T47D (cell line): ENCODE measurements around the gene BRD1.
"Not testable (repeated sequence)": the region's sequence is repeated elsewhere in the genome, so short reads cannot be mapped to it uniquely, and the experiment has no call there.

Experiments used
- DNase-seq, 2 experiments: peaks; one replicate each; pipeline versions ENCODE4 v3.0.0 to v3.0.0-alpha.2; 2011 to 2012; ENCODE audit warnings: low read depth in 1 of 2, low spot score in 1 of 2
- JUND ChIP-seq: IDR thresholded peaks from 2 replicates; pipeline ENCODE4 v1.6.1; 2012; ENCODE audit warnings: low read depth
- in situ Hi-C: cut with HindIII; loops from 2 replicates; pipeline ENCODE4 v1.10.0; 2016; ENCODE audit warnings: low sequenced_read_pairs, low pct_unique_long_range_greater_than_20kb

The BRD1 gene

DNA sequence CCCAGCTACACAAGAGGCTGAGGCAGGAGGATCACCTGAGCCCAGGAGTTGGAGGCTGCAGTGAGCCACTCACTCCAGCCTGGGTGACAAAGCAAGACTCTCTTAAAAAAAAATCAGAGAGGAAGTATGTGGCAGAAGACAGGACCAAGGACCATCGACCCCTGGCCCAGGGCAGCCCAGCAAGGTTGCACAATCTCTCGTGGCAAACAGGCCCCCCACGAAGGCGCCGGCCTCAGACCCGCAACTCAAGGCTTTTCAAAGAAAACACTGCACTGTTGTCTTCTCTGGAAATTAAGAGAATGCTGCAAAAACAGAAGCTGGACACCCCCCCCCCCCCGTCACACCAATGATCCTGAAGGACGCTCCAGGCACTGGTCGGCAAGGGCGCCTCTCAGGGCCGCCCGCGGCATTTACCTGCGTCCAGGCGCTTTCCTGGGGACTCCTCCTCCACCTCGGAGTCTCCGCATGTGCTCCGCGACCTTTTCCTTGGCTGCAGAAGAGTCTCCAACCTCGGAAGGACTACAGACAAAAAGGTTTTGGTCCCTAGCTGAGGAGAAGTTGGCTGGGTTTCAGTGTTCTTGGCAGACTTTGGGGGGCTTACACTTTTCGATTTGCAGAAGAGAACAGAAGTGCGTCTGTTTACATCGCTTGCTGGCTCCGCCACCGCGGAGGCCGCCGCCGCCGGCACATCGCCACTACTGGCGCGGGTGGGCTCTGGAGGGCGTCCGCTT lies 40.5 kb downstream of the BRD1 start:
- DNase-seq = no peak
- no peak for TF ChIP-seq JUND

DNA sequence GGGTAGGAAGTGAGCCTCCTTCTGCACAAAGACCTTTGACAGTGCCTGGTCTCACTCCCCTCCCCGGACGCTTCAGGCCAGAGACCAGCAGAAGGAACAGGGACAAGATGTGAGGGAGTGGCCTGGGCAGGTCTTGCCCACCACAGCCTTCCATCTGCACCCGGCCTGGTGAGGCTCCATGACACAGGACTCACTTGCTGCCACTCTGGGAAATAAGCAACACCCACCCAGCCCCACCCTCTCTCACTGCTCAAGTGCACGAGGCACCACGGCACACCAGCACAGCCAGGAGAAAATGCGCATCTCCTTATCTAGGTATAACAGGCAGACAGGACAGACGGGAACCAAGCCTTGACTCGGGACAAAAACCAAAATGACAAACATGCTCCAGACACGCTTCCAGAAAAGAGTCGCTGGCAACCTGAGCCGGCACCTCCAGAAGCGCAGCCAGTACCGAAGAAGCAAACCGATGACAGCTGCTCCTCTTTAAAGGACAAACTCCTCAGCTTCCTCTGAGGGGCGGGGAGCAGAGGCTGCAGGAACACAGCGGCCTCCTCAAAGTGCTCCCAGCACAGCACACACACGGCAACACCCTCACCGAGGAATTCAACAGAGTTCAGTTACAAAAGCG lies 41.7 kb downstream of the BRD1 start:
- no peak for TF ChIP-seq JUND
- in situ Hi-C loops = no loop called here
- DNase-seq = no peak

More for the DNA sequence above, 40.5 kb downstream of the BRD1 start:
- in situ Hi-C loops = no loop called here

DNA sequence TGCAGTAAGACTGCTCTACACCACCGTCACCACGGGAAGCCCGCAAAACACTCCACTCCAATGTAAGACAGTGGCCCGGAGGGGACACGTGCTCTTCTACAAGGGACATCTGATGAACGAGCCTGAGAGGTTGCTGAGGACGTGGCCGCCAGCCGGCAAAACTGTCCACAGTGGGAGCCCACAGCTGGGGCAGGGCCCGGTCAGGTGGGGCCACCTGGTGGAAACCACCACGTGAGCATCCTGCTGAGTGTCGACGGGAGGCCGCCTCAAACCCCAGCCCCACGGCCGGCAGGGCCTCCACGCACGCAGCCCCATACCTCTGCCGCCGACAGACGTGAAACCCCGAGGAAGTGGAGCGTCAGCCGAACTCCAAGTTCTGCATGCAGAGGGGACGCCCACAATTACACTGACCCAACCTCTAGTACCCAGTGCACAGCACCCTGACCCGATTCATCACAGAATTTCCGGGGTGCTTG lies 42.6 kb downstream of the BRD1 start:
- in situ Hi-C loops = no loop called here
- DNase-seq = no peak
- TF ChIP-seq JUND = no peak

DNA sequence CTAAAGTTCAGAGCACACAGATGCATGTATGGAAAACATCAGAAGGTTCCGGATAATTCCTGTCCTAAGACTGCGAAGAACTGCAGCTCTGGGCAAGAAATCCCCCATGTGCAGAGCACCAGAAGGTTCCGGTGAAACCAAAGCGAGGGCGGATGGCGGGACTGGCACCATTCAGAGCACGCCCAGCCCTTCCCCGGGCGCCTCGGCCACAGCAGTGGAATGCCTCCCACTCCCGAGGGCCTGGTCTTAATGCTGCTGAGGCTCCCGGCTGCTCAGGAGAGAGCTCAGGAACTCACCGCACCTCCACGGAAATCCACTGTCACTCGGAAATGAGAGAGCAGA lies 43.1 kb downstream of the BRD1 start:
- DNase-seq = no peak
- TF ChIP-seq JUND = no peak
- in situ Hi-C loops = no loop called here

DNA sequence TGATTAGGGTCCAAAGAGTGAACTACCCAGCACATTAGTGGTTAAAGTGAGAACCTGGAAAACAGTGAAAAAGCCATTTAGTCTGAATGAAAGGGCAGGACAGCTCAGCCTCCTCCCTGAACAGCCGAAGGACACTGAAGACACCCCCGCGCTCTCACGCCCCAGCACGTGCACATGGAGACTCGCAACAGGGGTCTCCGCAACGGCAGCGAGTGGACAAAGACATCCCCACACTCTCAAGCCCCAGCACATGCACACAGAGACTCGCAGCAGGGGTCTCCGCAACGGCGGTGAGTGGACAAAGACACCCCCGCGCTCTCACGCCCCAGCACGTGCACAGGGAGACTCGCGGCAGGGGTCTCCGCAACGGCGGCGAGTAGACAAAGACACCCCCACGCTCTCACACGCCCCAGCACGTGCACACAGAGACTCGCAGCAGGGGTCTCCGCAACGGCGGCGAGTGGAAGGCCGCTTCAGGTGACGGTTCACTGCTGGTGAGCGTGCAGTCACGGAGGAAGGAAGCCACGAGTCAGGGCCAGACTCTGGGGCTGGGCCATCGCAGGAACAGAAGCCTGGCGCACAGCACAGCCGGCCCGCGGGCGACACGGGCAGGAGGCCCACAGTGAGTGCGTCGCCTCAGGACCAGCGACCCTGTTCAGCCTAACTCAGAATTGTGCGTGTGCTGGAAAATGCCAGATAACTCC lies 43.6 kb downstream of the BRD1 start:
- no peak for DNase-seq
- TF ChIP-seq JUND = no peak
- in situ Hi-C loops = no loop called here

DNA sequence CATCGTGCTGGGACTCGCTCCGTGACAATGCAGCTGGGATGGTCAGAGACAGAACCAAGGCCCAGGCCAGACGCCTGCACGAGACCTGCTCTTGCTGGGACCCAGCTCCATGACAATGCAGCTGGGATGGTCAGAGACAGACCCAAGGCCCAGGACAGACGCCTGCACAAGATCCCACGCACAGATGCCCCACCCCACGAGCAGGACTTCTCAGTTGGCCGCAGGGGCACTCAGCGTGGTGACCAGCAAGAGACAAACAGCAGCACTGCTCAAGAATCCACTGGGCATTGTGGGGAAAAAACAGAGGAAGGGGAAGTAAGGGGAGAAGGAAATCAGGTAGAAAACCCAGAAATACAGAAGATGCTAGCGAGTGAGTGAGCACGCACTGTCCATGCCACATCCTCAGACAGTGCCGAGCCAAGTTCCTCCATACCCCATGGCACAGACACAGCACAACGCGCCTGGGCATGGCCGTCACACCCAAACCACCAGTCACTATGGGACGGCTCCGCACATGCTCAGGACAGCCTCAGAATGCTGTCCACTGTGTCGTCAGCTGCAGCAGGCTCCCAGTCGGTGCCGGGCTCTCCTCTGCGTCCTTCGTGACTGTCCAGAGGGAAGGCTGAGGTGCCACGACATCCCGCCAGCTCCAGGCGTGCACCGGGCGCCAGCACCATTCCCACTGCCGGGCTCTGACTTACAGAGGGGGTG lies 44.5 kb downstream of the BRD1 start:
- in situ Hi-C loops = no loop called here
- no peak for TF ChIP-seq JUND
- DNase-seq = no peak

DNA sequence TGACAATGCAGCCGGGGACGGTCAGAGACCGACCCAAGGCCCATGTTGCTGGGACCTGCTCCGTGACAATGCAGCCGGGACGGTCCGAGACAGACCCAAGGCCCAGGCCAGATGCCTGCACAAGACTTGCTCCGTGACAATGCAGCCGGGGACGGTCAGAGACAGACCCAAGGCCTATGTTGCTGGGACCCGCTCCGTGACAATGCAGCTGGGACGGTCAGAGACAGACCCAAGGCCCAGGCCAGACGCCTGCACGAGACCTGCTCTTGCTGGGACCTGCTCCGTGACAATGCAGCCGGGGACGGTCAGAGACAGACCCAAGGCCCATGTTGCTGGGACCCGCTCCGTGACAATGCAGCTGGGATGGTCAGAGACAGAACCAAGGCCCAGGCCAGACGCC lies 45.8 kb downstream of the BRD1 start:
- in situ Hi-C loops = not testable (repeated sequence)

DNA sequence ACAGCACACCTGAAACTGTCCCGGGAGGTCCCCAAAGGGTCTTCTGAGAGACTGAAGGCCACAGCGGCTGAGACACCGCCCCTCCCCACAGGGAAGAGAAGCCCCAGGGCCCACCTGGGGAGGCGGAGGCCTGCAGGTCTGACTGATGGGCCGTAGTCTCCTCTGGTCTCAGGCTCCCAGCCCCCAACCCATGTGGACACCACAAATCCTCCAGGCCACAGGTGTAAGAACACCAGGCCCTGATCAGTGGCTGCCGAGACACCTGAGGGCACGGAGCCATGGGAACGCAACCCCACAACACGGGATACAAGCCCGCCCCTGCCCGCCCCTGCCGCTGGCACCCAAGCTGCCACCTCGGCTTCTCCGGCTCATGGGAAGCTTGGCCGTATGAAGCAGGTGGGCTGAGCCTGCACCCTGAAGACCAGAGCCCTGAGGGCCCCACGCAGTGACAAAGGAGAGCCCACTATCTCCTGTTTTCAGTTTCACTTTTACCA lies 46.3 kb downstream of the BRD1 start:
- DNase-seq = no peak
- TF ChIP-seq JUND = no peak
- in situ Hi-C loops = no loop called here

More for the DNA sequence above, 45.8 kb downstream of the BRD1 start:
- not testable (repeated sequence) for DNase-seq

DNA sequence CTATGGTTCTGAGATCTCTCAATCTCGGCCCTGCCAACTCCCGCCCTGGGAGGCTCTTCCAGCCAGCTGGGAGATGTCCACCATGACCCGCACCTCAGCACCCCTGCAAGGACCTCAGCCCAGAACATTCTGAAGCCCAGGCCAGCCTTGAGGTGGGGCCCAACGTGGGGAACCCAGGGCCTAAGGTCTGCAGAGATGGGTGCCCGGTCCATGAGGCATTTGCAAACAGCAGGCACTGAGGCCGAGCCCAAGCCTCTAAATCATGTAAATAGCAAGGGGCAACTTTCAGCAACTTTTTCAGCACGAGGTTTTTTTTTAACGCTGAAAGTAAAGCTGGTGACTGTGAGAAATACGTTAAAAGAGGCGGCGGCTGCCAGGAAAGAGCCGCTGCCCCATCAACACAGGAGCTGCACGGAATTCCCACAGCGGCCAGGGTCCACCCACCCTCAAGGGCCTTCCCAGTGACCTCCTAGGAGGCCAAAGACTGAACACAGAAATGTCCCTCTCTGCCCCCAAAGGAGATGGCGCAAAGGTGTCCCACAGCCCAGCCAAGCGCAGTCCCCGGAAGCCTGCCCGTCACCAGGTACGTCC lies 46.9 kb downstream of the BRD1 start:
- no peak for TF ChIP-seq JUND
- DNase-seq = no peak
- in situ Hi-C loops = no loop called here

DNA sequence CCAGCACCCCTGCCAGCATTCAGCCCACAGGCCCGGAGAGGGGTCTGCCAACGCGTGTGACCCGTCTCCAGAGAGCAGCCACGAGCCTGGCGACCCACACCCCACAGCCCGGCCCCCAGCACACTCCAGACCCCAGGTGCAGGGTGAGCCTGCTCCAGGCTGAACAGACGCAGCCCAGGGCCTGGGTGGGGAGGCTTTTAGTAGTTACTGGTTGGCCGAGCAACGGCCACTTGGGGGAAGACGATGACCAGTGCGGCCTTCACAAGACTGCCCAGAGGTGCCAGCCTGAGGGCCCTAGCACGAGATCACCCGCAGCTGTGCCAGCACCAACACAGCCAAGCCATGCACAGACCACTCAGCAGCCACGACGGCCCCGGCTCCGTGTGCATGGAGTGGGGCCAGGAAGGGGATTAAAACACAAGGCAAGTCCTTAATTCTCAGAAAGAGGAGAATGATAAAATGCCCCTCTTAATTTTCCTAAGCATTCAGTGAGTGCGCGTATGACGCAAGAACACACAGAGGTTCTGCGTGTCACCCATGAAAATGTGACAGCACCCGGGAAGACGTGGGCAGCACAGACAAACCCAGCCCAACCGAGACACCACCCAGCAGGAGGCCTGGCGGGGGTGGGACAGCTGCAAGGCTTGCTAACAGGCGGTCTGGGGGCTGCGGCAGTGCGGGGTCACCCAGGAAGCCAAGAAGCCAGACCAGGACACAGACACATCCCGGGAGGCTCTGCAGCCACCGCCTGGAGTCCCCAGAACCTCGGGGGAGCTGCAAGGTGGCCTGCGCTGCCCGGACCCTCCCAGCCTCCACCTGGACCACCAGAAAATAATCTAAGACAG lies 47.6 kb downstream of the BRD1 start:
- DNase-seq = no peak
- in situ Hi-C loops = no loop called here
- no peak for TF ChIP-seq JUND

DNA sequence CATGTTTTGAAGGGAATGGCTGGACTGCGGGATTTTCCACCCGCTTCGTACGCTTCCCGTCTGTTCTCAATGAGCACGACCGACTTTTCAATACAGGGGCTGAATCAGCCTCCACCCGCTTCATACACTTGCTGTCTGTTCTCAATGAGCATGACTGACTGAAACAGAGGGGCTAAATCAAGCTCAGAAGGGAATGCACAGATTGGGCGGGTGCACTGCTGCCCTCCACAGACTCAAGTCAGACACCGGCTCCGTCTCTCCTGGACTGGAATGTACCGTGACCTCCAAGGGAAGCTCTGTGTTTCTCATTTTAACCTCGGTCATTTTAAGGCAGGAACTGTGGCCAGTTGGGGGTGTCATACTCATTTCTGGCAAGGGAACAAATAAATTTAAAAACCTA lies 48.5 kb downstream of the BRD1 start:
- no peak for TF ChIP-seq JUND
- in situ Hi-C loops = no loop called here
- DNase-seq = no peak
